ENCODE measurements around the gene CTDP1. TPM values are rescaled to one million over a fixed set of nuclear protein-coding genes. Genes with fewer than 3 reads are reported as not detected.

CTDP1 gene
- total RNA-seq, 1 experiment from 2014 or later, result 24.9 TPM

- POLR2A ChIA-PET, result no interaction called here
- no peak overlapping the region for H3K27ac ChIP-seq (ENCODE audit: low read depth, low read length)
- DNase-seq (ENCODE audit: low read depth, low spot score), result no peak
- H3K79me2 ChIP-seq (ENCODE audit: insufficient read depth, low read length), result peaks cover 28% of the 10 kb centered on the region
- no peak overlapping the region for H2AFZ ChIP-seq (ENCODE audit: low read depth, low read length, poor library complexity, severe bottlenecking)
- no peak overlapping the region for H3K9ac ChIP-seq (ENCODE audit: low read length)
- H3K9me2 ChIP-seq (ENCODE audit: insufficient read depth), result no peaks in the 10 kb centered on the region
- intact Hi-C loops (cut with micrococcal nuclease), result no loop called here
- no peaks in the 10 kb centered on the region for H3K27me3 ChIP-seq (ENCODE audit: insufficient read depth, low read length)
- H3K36me3 ChIP-seq (ENCODE audit: control insufficient read depth in 1 of 2, insufficient read depth in 2 of 2, low read length in 2 of 2), result peaks cover 15 to 22% of the 10 kb centered on the region in 2 experiments; a peak in 3 of 4 replicates
- ATAC-seq, result no peak
- TF ChIP-seq ATF3 (IDR thresholded peaks at IDR 0.05), result no peak
- TF ChIP-seq EZH2phosphoT487 (IDR thresholded peaks at IDR 0.05; ENCODE audit: borderline replicate concordance), result no peak
- no peak for TF ChIP-seq FOSL1 (IDR thresholded peaks at IDR 0.05; ENCODE audit: low read depth)
- no peak for TF ChIP-seq TCF7L2 (IDR thresholded peaks at IDR 0.05; ENCODE audit: borderline replicate concordance, extremely low read depth, insufficient read depth, insufficient read length)
- no peak for TF ChIP-seq ZFX (IDR thresholded peaks at IDR 0.05)
- no peak for TF ChIP-seq REST (IDR thresholded peaks at IDR 0.05; ENCODE audit: low read depth)
- TF ChIP-seq EZH2 (IDR thresholded peaks at IDR 0.05), result no peak
- TF ChIP-seq RAD21 (IDR thresholded peaks at IDR 0.05; ENCODE audit: low read depth), result no peak
- no peak for TF ChIP-seq EGR1 (IDR thresholded peaks at IDR 0.05; ENCODE audit: low read depth)
- TF ChIP-seq MAX (IDR thresholded peaks at IDR 0.05), result no peak
- no peak for TF ChIP-seq CTCF (IDR thresholded peaks at IDR 0.05 in 2 of 3, conservative IDR thresholded peaks at IDR 0.05 in 1 of 3; ENCODE audit: borderline replicate concordance in 1 of 3, insufficient read depth in 1 of 3, low read depth in 2 of 3, low read length in 2 of 3)
- no peak for TF ChIP-seq ZBTB33 (IDR thresholded peaks at IDR 0.05; ENCODE audit: extremely low read depth, insufficient replicate concordance, low read length)
- TF ChIP-seq JUND (IDR thresholded peaks at IDR 0.05), result no peak
- TF ChIP-seq CEBPB (IDR thresholded peaks at IDR 0.05; ENCODE audit: low read depth), result no peak
- no peak for TF ChIP-seq SIN3A (IDR thresholded peaks at IDR 0.05; ENCODE audit: low read depth)
- no peak for TF ChIP-seq YY1 (IDR thresholded peaks at IDR 0.05; ENCODE audit: extremely low read depth, insufficient replicate concordance, low read depth, low read length)
- no peak for TF ChIP-seq SRF (IDR thresholded peaks at IDR 0.05; ENCODE audit: low read depth)
- BruUV-seq (replicated peaks), result no TSS peak
- H4K20me1 ChIP-seq (ENCODE audit: insufficient read depth), result no peaks in the 10 kb centered on the region
- no peak overlapping the region for H3K4me3 ChIP-seq (replicated peaks in 1 of 2; ENCODE audit: low read depth in 1 of 2, low read length in 2 of 2)
- H3K4me1 ChIP-seq (ENCODE audit: control insufficient read depth in 1 of 2, insufficient read depth in 2 of 2, low read length in 2 of 2), result no peaks in the 10 kb centered on the region
- H3K9me3 ChIP-seq (ENCODE audit: control insufficient read depth in 1 of 2, insufficient read depth in 1 of 2, low read depth in 1 of 2, low read length in 2 of 2), result no peaks in the 10 kb centered on the region
- RAD21 ChIA-PET (ENCODE audit: low non-redundant PET in 1 of 2, low total read pairs in 2 of 2, uncharacterized antibody in 2 of 2, unreplicated experiment in 2 of 2), result no interaction called here
- CTCF ChIA-PET, result no interaction called here
- no peak overlapping the region for H3K4me2 ChIP-seq (ENCODE audit: low read length)
Measured at GRCh38 chr18:79698668-79699335, 19.2 kb downstream of the CTDP1 start.
